K562 (cell line): ENCODE measurements around the gene RSAD1. TPM values are rescaled to one million over a fixed set of nuclear protein-coding genes. Genes with fewer than 3 reads are reported as not detected.

Experiments used
- AFF1 ChIP-seq, 2 experiments: fragments of 450-650 bp; IDR thresholded peaks; 2 replicates each; pipeline ENCODE4 v1.6.1; 2018; ENCODE audit warnings: mild to moderate bottlenecking in 2 of 2, low read depth in 1 of 2; ENCODE audit not compliant: partially characterized antibody in 2 of 2
- E2F1 ChIP-seq: sonication (generic); formaldehyde crosslinking; IDR thresholded peaks from 2 replicates; pipeline ENCODE4 v1.8.1; 2023; ENCODE audit warnings: mild to moderate bottlenecking, missing genetic modification reagents, moderate library complexity
- FOXP1 ChIP-seq: sonication (generic); formaldehyde crosslinking; IDR thresholded peaks from 2 replicates; pipeline ENCODE4 v1.8.0; 2022; ENCODE audit warnings: mild to moderate bottlenecking, missing genetic modification reagents
- GABPA ChIP-seq: fragments of 200-800 bp; sonication (Bioruptor generic); conservative IDR thresholded peaks from 2 replicates; pipeline ENCODE4 v1.6.1; 2016; ENCODE audit warnings: low read depth, missing genetic modification characterization, missing compliant biosample characterization
- HMGN3 ChIP-seq: IDR thresholded peaks from 2 replicates; pipeline ENCODE4 v1.6.1; 2011; ENCODE audit warnings: borderline replicate concordance, low read depth, mild to moderate bottlenecking, mixed read lengths, low read length; ENCODE audit not compliant: insufficient read length; ENCODE audit errors: extremely low read depth
- HSF4 ChIP-seq: fragments of 250-450 bp; sonication (Bioruptor Pico); IDR thresholded peaks from 2 replicates; pipeline ENCODE4 v2.1.2; 2022; ENCODE audit warnings: mild to moderate bottlenecking, moderate library complexity, borderline replicate concordance
- KHSRP ChIP-seq: fragments of 450-650 bp; IDR thresholded peaks from 2 replicates; pipeline ENCODE4 v1.6.1; 2017
- NEUROD1 ChIP-seq: fragments of 150-350 bp; IDR thresholded peaks from 2 replicates; pipeline ENCODE4 v1.6.1; 2014; ENCODE audit warnings: borderline replicate concordance, low read length, low read depth; ENCODE audit not compliant: partially characterized antibody
- PHF20 ChIP-seq: fragments of 450-650 bp; IDR thresholded peaks from 2 replicates; pipeline ENCODE4 v1.6.1; 2018; ENCODE audit not compliant: partially characterized antibody
- PML ChIP-seq: IDR thresholded peaks from 2 replicates; pipeline ENCODE4 v1.6.1; 2012; ENCODE audit warnings: low read length, inconsistent platforms
- RBM25 ChIP-seq: fragments of 200-400 bp; formaldehyde crosslinking; IDR thresholded peaks from 2 replicates; pipeline ENCODE4 v1.6.1; 2018; ENCODE audit warnings: low read length, low read depth, moderate library complexity; ENCODE audit not compliant: severe bottlenecking
- SRF ChIP-seq, 2 experiments: fragments of 250-450, 450-650 bp in 1 of 2; sonication (Bioruptor Pico) in 1 of 2; sonication (generic) in 1 of 2; formaldehyde crosslinking; IDR thresholded peaks; 2 replicates each; pipeline versions ENCODE4 v1.5.0 to v1.5.1; 2020 to 2022; ENCODE audit warnings: mild to moderate bottlenecking in 1 of 2, missing genetic modification reagents in 1 of 2
- STAT6 ChIP-seq: sonication (generic); formaldehyde crosslinking; IDR thresholded peaks from 2 replicates; pipeline ENCODE4 v1.8.1; 2023; ENCODE audit warnings: mild to moderate bottlenecking, missing genetic modification reagents
- XRCC4 ChIP-seq: IDR thresholded peaks from one replicate; pipeline ENCODE4 v1.6.1; 2011; ENCODE audit not compliant: insufficient read depth, insufficient read length; ENCODE audit errors: extremely low read depth
- ZNF165 ChIP-seq: fragments of 250-450 bp; sonication (Bioruptor Pico); IDR thresholded peaks from 2 replicates; pipeline ENCODE4 v1.4.0; 2020; ENCODE audit warnings: borderline replicate concordance
- ZNF707 ChIP-seq: fragments of 250-450 bp; sonication (Bioruptor Pico); conservative IDR thresholded peaks from 2 replicates; pipeline ENCODE4 v1.8.0; 2022; ENCODE audit warnings: inconsistent platforms, mild to moderate bottlenecking, moderate library complexity
- ZZZ3 ChIP-seq: fragments of 450-650 bp; IDR thresholded peaks from 2 replicates; pipeline ENCODE4 v1.6.1; 2016; ENCODE audit warnings: antibody characterized with exemption, mild to moderate bottlenecking, moderate library complexity
- polyA plus RNA-seq, 8 experiments: library from polyadenylated mRNA; depleted of rRNA in 4 of 8; stranded (reverse) in 5 of 8; unstranded in 3 of 8; fragments of >200 nt; fragmentation: Nextera tagmentation in 2 of 8; fragmentation: Illumina TruSeq in 1 of 8; extraction: Ambion mirVana in 2 of 8; extraction: Trizol in 1 of 8; gene quantifications; 2 replicates each; pipeline versions ENCODE4 v1.2.1 to v1.2.3, GENCODE V29; 2011 to 2014; ENCODE audit warnings: inconsistent platforms in 1 of 8, missing spikeins in 1 of 8
- total RNA-seq, 7 experiments: library from RNA; depleted of rRNA in 6 of 7; stranded (reverse); fragments of >200 nt in 6 of 7; fragmentation: Illumina TruSeq in 2 of 7; extraction: Trizol in 2 of 7; gene quantifications; 2 replicates each; pipeline versions ENCODE4 v1.2.1 to v1.2.3, GENCODE V29; 2011 to 2021; ENCODE audit warnings: low replicate concordance in 1 of 7

RSAD1 gene
- total and polyA plus RNA-seq, 9 of the 15 experiments (the other 6 are each of a cell fraction or from before 2014, with no cell fraction given), result 4.5 to 42.5 (median 26.8) TPM

GRCh38 chr17:50478391-50479381, at the start of gene RSAD1 (continued):
- TF ChIP-seq AFF1 (IDR thresholded peaks at IDR 0.05; ENCODE audit: low read depth in 1 of 2, partially characterized antibody in 2 of 2) (no peak), SRF (CRISPR knock-in tag; IDR thresholded peaks at IDR 0.05) (peak in 1 of 2 experiments; percentile 48; a peak in 1 of 4 replicates), PML (no peak), NEUROD1 (peak; percentile 16), KHSRP (no peak), E2F1 (peak; percentile 96), ZNF165 (CRISPR knock-in tag) (no peak), XRCC4 (no peak), HSF4 (CRISPR knock-in tag) (no peak), RBM25 (peak; percentile 70), HMGN3 (peak; percentile 93), ZZZ3 (no peak), GABPA (tag) (peak; percentile 80), FOXP1 (peak; percentile 98), PHF20 (peak; percentile 78), STAT6 (CRISPR knock-in tag) (0 out of 2 replicates have a peak, but pooled peaks have one; percentile 91), ZNF707 (no peak)
